OCI-LY1 (cell line): ENCODE measurements around the gene EEF2K.

Experiments used
- H2AFZ ChIP-seq: fragments of 200-600 bp; sonication (generic), shearing (Covaris generic); 2 replicates; pipeline ENCODE4 v1.6.0; 2014; ENCODE audit warnings: antibody characterized with exemption, mild to moderate bottlenecking, low read length
- H3F3A ChIP-seq: fragments of 200-600 bp; sonication (generic), shearing (Covaris generic); 2 replicates; pipeline ENCODE4 v1.6.0; 2014; ENCODE audit warnings: mild to moderate bottlenecking, antibody characterized with exemption, low read length, moderate library complexity; ENCODE audit not compliant: insufficient read depth
- H3K27ac ChIP-seq: fragments of 200-600 bp; sonication (generic); 2 replicates; pipeline ENCODE4 v1.5.1; 2014; ENCODE audit warnings: low read length, mixed run types, mild to moderate bottlenecking, low read depth; ENCODE audit not compliant: poor library complexity, severe bottlenecking
- H3K27me3 ChIP-seq: fragments of 200-600 bp; sonication (generic); 2 replicates; pipeline ENCODE4 v1.6.0; 2014; ENCODE audit warnings: antibody characterized with exemption, mild to moderate bottlenecking, low read length, moderate library complexity; ENCODE audit not compliant: insufficient read depth
- H3K36me3 ChIP-seq: fragments of 200-600 bp; sonication (generic); 2 replicates; pipeline ENCODE4 v1.6.1; 2014; ENCODE audit warnings: mild to moderate bottlenecking, antibody characterized with exemption, low read length, moderate library complexity, mixed read lengths; ENCODE audit not compliant: insufficient read depth
- H3K4me1 ChIP-seq: fragments of 200-600 bp; sonication (generic); 2 replicates; pipeline ENCODE4 v1.5.1; 2014; ENCODE audit warnings: mild to moderate bottlenecking, low read length, moderate library complexity; ENCODE audit not compliant: insufficient read depth, severe bottlenecking
- H3K4me2 ChIP-seq: fragments of 200-600 bp; sonication (generic), shearing (Covaris generic); 2 replicates; pipeline ENCODE4 v1.6.1; 2014; ENCODE audit warnings: low read length
- H3K4me3 ChIP-seq: fragments of 200-600 bp; sonication (generic); 2 replicates; pipeline ENCODE4 v1.5.1; 2014; ENCODE audit warnings: low read length, low read depth, mild to moderate bottlenecking, mixed read lengths; ENCODE audit not compliant: poor library complexity, severe bottlenecking
- H3K79me2 ChIP-seq: fragments of 200-600 bp; shearing (Covaris generic); 2 replicates; pipeline ENCODE4 v1.6.1; 2016; ENCODE audit warnings: mixed run types, low read length, mixed read lengths; ENCODE audit not compliant: insufficient read depth
- H3K9ac ChIP-seq: fragments of 200-600 bp; sonication (generic), shearing (Covaris generic); 2 replicates; pipeline ENCODE4 v1.6.1; 2014; ENCODE audit warnings: mild to moderate bottlenecking, low read length, mixed read lengths
- H3K9me2 ChIP-seq: fragments of 200-600 bp; sonication (generic), shearing (Covaris generic); 2 replicates; pipeline ENCODE4 v1.6.1; 2014; ENCODE audit warnings: low read depth, mild to moderate bottlenecking, low read length, mixed read lengths
- H3K9me3 ChIP-seq: fragments of 200-600 bp; shearing (Covaris generic); 2 replicates; pipeline ENCODE4 v1.6.1; 2014; ENCODE audit warnings: low read length, mixed read lengths
- H4K20me1 ChIP-seq: fragments of 200-600 bp; sonication (generic), shearing (Covaris generic); 2 replicates; pipeline ENCODE4 v1.6.0; 2016; ENCODE audit warnings: mild to moderate bottlenecking, low read length; ENCODE audit not compliant: insufficient read depth
- EZH2 ChIP-seq: fragments of 200-600 bp; sonication (generic), shearing (Covaris generic); IDR thresholded peaks from 2 replicates; pipeline ENCODE4 v1.8.0; 2017; ENCODE audit warnings: borderline replicate concordance, mixed run types, mild to moderate bottlenecking, antibody characterized with exemption, low read length, moderate library complexity, mixed read lengths
- TF ChIP-seq, protein P1 (sequence below): fragments of 200-600 bp; sonication (generic), shearing (Covaris generic); IDR thresholded peaks from 2 replicates; pipeline ENCODE4 v1.5.1; 2017; ENCODE audit warnings: mild to moderate bottlenecking, antibody characterized with exemption, low read length, moderate library complexity, mixed read lengths

Gene EEF2K

DNA sequence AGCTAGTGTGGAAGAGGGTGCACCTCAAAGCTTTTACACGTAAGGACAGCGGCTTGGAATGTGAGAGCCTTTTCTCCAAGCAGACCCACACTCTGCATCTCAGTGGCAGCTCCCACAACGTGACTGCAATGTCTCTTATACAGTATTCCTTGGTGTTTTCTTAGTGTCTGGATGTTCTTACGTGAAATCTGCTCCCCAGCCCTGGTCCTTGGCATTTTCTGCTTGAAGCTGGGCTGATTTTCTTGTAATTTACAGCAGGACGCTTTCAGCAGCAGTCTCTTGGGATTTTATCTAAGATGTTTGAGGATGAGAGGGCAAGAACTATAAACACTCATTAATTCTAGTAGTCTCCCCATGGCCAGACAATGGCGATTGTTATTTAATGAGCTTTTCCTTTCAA is 79.0 kb downstream of the EEF2K start:
- no peak overlapping the region for H3K9ac ChIP-seq
- no peaks in the 10 kb centered on the region for H3K79me2 ChIP-seq

DNA sequence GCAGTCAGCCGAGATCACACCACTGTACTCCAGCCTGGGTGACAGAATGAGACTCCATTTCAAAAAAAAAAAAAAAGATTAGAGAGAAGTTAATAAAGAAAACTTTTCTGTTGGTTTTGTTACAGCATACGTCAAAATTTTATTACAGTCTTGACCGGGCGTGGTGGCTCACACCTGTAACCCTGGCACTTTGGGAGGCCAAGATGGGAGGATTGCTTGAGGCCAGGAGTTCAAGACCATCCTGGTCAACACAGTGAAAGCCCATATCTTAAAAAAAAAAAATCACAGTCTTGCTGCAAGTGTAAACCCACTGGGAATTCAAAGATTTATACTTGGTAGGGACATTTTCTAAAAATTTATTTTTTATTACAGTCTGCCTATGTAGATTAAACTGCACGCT is 84.9 kb downstream of the EEF2K start:
- TF ChIP-seq, protein P1, sequence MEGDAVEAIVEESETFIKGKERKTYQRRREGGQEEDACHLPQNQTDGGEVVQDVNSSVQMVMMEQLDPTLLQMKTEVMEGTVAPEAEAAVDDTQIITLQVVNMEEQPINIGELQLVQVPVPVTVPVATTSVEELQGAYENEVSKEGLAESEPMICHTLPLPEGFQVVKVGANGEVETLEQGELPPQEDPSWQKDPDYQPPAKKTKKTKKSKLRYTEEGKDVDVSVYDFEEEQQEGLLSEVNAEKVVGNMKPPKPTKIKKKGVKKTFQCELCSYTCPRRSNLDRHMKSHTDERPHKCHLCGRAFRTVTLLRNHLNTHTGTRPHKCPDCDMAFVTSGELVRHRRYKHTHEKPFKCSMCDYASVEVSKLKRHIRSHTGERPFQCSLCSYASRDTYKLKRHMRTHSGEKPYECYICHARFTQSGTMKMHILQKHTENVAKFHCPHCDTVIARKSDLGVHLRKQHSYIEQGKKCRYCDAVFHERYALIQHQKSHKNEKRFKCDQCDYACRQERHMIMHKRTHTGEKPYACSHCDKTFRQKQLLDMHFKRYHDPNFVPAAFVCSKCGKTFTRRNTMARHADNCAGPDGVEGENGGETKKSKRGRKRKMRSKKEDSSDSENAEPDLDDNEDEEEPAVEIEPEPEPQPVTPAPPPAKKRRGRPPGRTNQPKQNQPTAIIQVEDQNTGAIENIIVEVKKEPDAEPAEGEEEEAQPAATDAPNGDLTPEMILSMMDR: no peak
- no peak for TF ChIP-seq EZH2
- Histone ChIP-seq H3K9ac (no peak overlapping the region), H3K9me3 (no peaks in the 10 kb centered on the region), H3K79me2 (no peaks in the 10 kb centered on the region), H3K27ac (no peak overlapping the region), H3K9me2 (no peaks in the 10 kb centered on the region), H3K27me3 (no peaks in the 10 kb centered on the region), H3F3A (no peaks in the 10 kb centered on the region), H3K36me3 (0 out of 2 replicates have a peak, but pooled peaks cover 3% of the 10 kb centered on the region), H3K4me1 (peaks cover 1% of the 10 kb centered on the region), H2AFZ (no peak overlapping the region), H3K4me3 (no peak overlapping the region), H4K20me1 (no peaks in the 10 kb centered on the region), H3K4me2 (no peak overlapping the region)

More for the DNA sequence above, 79.0 kb downstream of the EEF2K start:
- H3K9me3 ChIP-seq: no peaks in the 10 kb centered on the region
- H3K27ac ChIP-seq: no peak overlapping the region
- H3K27me3 ChIP-seq: no peaks in the 10 kb centered on the region
- TF ChIP-seq, protein P1: no peak
- no peak for TF ChIP-seq EZH2
- H3K9me2 ChIP-seq: no peaks in the 10 kb centered on the region
- H2AFZ ChIP-seq: no peak overlapping the region
- 0 out of 2 replicates have a peak, but pooled peaks cover 2% of the 10 kb centered on the region for H3F3A ChIP-seq
- no peak overlapping the region for H3K4me3 ChIP-seq
- H3K4me2 ChIP-seq: no peak overlapping the region
- H4K20me1 ChIP-seq: no peaks in the 10 kb centered on the region
- peaks cover 53% of the 10 kb centered on the region for H3K36me3 ChIP-seq
- no peaks in the 10 kb centered on the region for H3K4me1 ChIP-seq

DNA sequence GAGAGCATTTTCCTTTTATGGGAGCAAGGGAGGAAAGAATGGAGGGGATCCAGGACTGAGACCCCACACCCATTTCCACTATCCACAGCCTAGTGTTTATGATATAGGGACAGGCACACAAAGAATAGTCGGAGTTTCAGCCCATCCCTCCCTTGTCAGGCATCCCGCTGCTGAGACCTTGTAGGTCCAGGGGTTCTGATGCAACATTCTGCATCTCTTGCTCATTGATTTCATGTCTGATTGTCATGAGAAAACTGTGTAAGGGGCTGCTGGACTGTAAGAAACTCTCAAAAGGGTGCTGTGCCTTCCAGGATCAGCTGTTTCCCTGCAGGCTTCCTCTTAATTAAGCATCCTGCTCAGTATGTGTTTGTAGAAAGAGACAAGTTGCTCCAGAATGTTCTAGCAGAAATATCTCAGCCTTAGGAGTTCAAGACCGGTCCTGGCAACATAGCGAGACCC is 85.8 kb downstream of the EEF2K start:
- Histone ChIP-seq H4K20me1 (no peaks in the 10 kb centered on the region), H3K9me2 (no peaks in the 10 kb centered on the region), H3K4me2 (no peak overlapping the region), H3F3A (no peaks in the 10 kb centered on the region), H3K27ac (no peak overlapping the region), H3K4me3 (no peak overlapping the region), H3K27me3 (no peaks in the 10 kb centered on the region), H3K9ac (no peak overlapping the region), H3K79me2 (no peaks in the 10 kb centered on the region), H3K9me3 (no peaks in the 10 kb centered on the region), H2AFZ (no peak overlapping the region), H3K4me1 (peaks cover 8% of the 10 kb centered on the region), H3K36me3 (no peaks in the 10 kb centered on the region)
- TF ChIP-seq, protein P1: no peak
